HG03045 (cell line): ENCODE data around the gene SIX2.

ENCODE experiments used
- ATAC-seq: cut with Tn5 transposase; IDR thresholded peaks from one replicate; pipeline ENCODE4 v1.9.1; 2021; ENCODE audit warnings: mild to moderate bottlenecking, moderate library complexity; ENCODE audit not compliant: unreplicated experiment

SIX2 gene

DNA sequence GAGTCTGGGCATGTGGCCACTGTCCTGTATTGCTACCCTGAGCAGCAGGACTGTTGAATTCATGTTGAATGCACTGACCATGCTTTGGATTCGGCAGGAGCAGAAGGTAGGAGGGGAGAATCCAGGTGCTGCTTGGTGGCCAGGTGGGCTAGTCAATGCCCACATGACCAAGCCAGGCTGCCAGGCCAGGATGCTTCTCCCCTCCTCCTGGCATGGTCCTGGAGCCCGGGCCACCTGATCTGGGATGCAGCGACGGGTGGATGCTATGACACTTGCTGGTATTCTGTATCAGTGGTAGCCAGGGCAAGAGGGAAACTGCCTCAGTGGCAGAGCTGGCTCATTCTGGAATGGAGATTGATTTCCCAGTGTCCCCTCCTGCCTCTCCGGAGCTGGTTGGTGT lies 14.8 kb upstream of the SIX2 start:
- no peak for ATAC-seq

DNA sequence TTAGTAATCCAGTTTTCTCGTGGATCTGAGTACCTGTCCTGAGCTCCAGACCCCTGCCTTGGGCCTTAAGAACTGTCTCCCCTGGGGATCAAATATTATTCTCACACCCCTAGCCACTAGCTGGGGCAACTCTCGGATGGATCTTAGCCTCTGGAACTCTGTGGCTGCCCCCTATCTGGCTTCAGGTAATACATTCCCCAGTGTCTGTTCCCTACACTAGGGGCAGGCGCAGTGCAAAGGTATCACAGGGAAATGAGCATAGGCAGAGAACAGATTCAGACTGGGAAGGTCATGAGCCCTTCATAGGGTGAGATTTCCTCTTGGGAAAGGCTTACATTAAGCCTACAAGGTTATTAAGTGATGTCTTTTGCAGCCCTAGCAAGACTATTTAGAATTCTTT lies 11.2 kb upstream of the SIX2 start:
- ATAC-seq: no peak

DNA sequence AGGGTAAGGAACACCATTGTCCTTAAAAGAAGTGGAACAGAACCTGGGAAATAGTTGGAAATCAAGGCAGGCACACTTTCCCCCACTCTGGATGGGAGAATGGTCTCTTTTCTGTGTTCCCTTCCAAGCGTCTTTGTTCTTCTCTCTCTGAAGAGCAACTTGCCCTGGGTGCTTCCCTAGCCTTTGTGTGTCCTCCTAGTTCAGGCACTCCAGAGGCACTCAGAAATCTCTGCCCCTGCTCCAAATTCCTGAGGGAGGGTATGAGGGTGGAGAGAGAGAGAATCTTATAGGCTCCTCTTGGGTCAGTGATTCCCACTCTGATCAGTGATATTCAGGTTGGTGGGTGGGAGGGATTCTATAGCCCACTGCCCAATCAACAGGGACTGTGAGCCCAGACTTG lies 8.8 kb upstream of the SIX2 start:
- ATAC-seq: no peak

DNA sequence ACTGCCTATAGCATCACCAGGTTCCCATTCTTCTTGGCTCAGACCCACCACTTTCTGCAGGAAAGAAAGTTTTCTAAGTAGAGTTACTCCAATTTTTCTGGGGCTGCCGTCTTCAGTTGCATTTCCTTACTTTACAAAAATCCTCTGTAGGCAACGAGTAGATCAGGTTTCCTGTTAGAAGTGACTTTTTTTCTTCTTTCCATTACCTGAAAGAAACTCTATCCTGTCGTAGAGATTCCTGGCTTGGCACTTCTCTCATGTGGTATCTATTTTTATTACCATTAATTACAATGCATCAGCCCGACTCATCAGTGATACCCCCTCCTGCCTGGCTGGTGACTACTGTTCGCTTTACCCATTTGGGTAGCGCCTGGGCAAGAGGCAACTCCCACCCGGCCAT lies 5.6 kb upstream of the SIX2 start:
- ATAC-seq: no peak

DNA sequence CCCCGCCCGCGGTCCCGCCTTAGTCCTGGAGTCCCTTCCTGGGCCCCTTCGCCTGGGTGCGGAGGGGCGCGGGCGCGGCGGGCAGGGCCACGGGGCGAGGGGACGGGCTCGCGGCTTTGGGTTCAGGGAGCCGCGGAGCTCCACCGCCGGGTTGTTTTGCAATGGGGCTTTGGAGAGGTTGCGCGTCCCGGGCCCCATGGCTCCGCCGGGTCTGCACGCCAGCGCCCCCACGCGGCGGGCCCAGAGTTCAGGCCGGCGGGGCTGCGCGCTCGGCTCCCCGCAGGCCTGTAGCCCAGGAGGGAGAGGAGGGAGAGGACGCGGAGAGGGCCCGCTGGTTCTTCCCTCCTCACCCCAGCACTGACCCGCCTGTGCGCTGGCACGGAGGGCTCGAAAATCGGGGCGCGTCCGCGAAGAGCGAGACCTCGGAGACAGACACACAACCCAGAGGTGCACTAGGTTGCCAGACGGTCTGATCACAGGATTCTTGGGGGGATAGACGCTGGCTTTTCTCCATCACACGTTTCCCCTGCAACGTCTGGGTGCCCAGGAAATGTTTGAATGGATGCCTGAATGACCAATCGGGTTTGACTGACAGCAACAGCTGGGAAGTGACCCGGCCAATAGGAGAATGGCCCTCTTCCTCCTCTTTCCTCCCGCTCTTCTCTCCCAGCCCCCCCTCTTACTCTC lies 4.9 kb upstream of the SIX2 start:
- no peak for ATAC-seq

DNA sequence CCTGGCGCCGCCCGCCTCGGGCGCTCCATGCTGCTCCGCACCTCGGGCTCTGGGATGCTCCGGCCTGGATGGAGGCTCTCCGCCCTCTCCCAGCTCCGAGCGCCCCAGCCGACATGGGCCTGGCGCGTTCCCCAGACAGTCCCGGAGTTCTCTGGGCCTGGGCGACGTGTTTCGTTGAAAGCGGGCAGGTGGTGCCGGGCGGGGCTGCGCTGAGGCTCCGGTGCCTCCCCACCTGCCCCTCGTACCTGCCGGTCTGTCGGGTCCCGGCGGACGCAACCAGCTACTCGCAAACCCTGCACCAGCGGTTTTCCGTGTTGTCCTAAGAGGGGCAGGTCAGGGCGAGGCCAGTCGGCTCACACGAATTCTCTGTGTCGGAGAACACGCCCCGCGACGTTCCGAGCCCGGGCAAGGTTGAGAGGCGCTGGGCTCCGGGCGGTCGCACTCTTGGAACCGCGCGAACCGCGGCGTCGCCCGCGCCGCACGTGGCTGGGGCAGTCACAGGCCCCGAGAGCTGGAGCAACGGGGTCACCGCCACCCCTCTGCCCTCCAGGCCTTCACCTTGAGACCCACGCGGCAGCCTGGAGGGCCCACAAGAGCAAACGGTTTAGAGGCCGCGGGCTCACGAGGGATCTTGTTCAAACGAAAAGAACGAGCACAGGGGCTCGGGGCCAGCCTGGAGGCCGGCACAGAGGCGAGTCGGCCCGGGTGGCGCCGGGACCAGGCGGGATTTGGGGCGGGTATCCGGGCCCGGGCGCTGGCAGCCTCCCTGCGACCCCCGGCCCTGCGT lies 4.2 kb upstream of the SIX2 start:
- no peak for ATAC-seq

DNA sequence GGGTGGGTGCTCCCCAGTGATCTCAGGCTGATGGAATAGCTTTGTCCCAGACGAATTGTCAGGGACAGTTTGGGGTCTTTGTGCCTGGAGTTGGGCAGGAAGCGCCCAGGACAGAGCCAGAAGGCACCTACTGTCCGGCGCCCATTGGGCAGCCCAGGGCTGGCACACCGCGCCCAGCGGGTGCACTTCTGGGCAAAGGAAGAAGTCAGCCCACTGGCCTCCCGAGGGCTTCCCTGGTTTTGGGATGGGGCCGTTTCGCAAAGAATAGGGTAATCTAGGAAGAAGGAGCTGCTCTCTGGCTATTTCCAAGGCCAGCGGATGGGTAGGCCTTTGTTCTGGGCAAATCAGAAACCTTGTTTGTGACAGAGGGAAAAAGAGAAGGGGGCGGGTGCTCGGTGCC lies 3.5 kb upstream of the SIX2 start:
- ATAC-seq: no peak

DNA sequence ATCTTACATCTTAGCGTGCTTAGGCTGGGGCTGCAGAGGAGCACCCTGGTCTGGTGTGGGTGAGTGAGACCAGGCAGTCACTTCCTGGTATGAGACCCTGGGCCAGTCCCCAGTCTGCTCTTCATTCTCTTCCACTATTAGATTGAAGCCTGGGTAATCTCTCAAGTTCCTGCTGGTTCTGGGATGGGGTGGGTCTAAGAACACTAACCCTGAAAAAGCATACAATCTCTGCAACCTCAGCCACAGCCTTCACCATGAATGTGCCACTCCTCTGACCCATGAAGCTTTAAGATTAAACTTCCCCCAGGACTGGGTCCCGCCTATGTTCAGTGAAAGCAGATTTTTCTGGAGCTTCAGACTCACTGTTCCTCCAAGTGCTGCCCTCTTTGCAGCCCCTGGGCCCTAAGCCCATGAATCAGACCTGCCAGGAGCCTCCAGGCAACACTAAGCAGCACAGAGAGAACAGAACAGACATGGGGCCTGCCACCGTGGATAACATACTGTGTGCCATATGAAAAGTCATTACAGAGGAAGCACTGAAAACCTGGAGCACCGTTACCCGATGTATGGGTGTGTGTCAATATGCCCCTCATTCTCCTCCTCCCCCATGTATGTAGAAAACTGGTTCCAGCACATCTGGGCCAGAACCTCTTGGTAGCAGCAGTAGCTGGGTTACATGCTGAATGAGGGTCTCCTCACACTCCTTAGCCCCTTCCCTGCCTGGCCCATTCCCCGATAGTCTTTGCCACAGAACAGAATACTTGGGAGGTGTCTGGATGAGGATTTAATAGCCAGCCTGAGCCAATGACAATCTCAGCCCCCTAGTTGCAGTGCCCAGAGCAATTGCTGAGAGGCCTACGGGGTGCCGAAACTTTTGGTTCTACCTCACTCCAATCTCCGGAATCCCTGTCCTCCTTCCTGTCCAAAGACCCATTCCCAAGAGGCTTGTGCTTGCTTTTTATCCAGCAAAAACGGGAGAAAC lies 2.7 kb upstream of the SIX2 start:
- ATAC-seq: no peak

DNA sequence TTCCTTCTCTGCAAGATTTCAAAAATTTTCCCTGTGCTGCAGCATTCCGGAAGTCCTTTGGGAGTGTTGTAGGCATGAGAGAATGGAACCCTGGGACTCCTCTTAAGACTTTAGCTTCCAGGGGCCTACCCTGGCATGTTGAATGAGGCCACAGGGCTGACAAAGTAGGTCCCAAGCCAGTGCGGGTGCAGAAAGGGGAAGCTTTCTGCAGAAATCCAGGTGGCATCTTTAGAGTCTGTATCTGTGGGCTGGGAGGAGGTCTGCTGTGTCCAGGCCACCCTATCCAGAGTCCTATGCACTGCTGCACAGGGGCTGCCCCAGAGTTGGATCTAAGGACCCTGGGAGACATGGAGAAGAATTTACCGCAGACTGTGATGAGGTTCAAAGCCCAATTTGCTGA lies 1.9 kb upstream of the SIX2 start:
- no peak for ATAC-seq

DNA sequence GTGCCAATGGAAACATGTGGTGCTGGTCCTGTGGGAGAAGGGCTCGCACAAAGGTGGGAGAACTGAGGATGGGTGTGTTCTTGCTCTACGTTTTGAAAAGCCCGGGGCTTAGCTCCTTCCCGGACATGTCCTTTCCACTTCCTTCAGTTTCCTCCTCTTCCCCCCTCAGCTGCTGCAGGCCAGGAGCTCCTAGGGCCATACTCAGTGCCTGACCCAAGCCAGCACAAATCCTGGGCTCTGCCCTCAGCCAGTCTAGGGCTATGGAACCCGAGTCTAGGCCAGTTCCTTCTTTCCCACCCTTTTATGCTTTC lies 1.4 kb upstream of the SIX2 start:
- ATAC-seq: no peak

DNA sequence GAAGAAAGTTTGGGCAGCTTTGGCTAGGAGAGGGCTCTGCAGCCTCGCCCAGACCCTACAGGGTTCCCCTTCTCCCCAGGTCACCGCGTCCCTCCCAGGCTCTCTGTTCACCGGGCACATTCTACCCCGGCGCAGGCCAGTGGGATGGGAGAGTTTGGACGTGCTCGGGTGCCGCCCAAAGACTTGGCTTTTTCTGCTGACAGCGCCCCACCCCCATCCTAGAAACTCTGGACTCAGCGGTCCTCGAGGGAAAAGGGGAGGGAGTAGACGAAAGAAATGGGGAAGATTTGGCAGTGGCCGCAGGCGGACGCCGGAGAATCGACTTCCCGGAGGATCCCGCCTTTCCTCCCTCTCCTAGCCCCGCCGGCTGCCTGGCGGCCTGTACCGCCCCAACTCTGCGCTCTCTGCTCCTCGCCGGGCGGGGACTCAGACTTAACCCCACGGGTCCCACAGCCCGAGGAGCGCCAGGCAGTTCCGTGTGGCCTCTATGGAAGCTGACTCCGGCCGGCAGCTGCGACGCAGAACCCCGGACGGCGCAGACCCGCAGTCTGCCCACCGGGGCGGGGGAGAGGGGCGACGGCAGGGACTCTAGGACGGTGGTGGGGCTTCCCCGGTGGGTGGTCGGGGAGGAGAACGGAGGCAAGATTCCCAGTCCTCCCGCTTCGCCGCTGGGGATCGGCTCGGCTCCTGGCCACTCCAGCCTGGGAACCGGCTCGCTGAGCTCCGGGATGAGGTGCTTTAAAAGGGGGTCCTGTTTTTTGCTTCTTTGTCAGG lies 863 bp upstream of the SIX2 start:
- no peak for ATAC-seq

DNA sequence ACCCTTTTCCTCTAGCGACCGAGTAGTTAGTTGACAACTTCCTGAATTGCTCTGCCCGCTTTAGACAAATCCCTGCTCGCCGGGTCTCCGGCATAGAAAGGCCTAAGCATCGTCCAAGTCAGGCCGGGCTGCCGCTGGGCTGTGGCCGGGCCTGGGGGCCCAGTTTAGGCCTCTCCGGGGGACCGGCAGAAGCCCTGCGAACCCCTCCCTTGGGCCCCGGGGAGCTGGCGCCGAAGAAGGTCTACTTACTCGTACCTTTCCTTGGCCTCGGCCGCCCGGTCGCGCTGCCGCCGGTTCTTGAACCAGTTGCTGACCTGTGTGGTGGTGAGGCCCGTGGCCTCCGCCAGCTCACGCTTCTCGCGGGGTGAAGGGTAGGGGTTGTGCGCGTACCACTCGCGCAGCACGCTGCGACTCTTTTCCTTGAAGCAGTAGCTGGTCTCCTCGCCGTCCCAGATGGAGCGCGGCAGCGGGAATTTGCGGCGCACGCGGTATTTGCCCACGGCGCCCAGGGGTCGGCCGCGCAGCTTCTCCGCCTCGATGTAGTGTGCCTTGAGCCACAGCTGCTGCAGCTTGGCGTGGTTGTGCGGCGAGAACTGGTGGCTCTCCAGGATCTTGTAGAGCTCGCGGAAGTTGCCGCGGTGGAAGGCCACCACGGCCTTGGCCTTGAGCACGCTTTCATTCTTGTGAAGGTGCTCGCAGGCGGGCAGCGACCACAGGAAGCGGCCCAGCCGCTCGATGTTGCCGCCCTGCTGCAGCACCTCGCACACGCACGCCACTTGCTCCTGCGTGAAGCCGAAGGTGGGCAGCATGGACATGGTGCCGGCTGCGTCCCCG lies 739 bp downstream of the SIX2 start:
- ATAC-seq: no peak

DNA sequence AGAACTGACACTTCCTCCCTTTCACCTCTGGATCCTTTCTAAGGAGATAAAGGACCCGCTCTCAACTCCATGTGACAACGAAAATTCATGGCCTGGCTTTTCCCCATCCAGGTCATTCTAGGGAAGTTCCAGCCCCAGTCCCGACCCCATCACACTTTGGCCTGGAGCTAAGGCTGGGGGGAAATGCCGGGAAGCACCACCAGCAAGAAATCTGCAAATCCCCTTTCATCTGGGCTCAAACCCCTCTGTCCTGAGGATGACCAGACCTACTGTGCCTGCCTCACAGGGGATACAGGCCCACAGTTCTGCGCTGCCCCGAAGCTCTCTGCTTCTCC lies 1.3 kb downstream of the SIX2 start:
- no peak for ATAC-seq

DNA sequence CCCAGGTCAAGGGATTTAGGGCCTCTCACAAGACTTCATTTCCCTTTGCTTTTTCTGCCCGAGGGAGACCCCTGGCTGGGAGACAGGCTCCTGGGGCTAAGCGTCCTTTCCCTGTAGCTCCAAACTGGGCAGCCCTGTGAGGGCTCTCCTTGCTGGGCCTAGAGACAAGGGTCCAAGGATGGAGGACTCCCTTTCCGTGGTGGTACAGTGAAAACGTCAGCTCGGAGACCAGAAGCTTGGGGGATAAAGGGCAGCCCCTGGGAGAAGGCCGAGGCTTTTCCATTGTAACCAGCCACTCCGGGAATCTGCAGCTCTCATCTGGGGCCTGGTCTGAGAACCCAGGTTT lies 2.3 kb downstream of the SIX2 start:
- ATAC-seq: no peak

DNA sequence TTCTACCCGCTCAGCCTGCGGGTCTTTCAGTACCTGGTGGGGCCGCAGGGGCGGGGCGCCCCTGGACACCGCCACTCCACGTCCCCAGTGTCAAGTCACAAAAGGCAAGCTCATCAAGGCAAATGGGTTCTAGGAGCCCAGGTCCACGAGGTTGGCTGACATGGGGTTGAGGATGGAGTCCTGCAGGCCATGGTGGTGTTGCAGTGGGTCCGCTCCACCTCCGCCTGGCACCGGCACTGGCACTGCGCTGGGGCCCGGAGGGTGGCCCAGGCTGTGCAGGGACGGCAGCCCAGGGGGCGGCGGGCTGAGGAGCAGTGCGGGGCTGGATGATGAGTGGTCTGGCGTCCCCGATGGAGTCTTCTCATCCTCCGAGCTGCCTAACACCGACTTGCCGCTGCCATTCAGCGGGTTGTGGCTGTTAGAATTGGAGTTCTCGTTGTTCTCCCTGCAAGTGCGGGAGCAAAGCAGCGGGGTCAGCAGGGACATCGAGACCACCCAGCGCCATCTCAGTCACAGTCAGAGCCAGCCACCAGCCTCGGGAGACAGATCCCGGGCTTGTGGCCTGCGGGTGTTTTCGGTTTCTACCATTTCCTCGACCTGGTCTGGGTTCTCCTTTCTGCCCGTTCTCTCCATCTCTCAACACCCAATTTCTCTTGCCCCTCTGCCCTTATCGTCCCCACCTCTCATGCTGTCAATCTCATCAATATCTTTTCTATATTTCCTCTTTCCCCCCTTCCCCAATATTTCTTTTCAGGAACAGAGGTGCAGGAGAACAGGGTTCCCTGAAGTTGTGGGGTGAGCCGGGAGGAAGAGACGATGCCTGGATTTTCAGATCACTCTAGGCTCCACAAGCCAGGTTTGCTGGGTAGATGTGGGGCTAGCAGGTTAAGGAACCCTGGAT lies 3.0 kb downstream of the SIX2 start:
- ATAC-seq: no peak

DNA sequence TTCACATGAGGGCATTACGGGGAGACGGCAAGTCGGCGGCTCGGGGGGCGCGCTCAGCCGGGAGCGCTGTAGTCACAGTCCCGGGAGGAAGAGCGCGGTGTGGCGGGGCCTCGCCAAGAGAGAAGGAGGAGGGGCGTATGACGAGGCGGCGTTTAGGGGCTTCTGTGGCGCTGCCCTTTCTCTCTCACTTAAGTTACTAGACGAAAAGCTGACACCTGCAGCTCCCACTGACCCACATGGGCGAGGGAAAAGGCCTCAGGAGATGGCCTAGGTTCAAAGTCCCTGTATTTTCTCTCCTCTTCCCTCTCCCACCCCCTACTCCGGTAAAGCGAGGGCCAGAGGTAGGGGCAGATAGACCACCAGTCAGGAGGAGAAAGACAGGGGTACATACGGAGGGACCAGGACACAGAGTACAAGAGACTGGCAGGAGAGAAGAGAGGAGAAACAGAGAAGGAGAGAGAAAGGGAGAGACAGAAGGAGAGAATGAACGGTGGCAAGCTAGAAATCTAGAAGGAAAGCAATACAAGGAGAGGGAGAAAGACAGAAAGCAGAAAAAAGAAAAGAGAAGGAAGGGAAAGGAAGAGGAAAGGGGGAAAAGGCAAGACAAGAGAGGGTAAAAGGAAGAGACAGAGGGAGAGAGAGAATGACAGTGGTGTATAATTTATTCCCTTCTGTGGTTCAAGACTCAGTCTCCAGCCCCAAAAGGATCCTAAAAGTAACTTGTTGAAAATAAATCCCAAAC lies 3.8 kb downstream of the SIX2 start:
- ATAC-seq: no peak

DNA sequence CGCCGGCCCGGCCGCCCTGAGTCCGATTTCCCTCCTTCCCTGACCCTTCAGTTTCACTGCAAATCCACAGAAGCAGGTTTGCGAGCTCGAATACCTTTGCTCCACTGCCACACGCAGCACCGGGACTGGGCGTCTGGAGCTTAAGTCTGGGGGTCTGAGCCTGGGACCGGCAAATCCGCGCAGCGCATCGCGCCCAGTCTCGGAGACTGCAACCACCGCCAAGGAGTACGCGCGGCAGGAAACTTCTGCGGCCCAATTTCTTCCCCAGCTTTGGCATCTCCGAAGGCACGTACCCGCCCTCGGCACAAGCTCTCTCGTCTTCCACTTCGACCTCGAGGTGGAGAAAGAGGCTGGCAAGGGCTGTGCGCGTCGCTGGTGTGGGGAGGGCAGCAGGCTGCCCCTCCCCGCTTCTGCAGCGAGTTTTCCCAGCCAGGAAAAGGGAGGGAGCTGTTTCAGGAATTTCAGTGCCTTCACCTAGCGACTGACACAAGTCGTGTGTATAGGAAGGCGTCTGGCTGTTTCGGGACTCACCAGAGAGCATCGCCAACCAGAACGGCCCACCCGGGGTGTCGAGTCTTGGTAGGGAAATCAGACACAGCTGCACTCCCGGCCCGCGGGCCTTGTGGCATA lies 4.6 kb downstream of the SIX2 start:
- no peak for ATAC-seq
